ENCODE results near the gene TNFRSF19.

TNFRSF19 gene

GRCh38 chr13:23680845-23681669, 110.8 kb downstream of the TNFRSF19 start:
- no peak for TF ChIP-seq CTCF (IDR thresholded peaks at IDR 0.05; ENCODE audit: borderline replicate concordance, insufficient read depth, low read depth, low read length)
- no peak overlapping the region for H3K4me3 ChIP-seq (ENCODE audit: low read depth, low read length)

- TF ChIP-seq CTCF (IDR thresholded peaks at IDR 0.05; ENCODE audit: borderline replicate concordance, insufficient read depth, low read depth, low read length): no peak
- H3K4me3 ChIP-seq (ENCODE audit: low read depth, low read length): no peak overlapping the region
These were observed 112.9 kb downstream of the TNFRSF19 start for GRCh38 chr13:23683084-23683483.

GRCh38 chr13:23684647-23685046, 114.4 kb downstream of the TNFRSF19 start:
- no peak overlapping the region for H3K4me3 ChIP-seq (ENCODE audit: low read depth, low read length)
- no peak for TF ChIP-seq CTCF (IDR thresholded peaks at IDR 0.05; ENCODE audit: borderline replicate concordance, insufficient read depth, low read depth, low read length)

- H3K4me3 ChIP-seq (ENCODE audit: low read depth, low read length): no peak overlapping the region
- no peak for TF ChIP-seq CTCF (IDR thresholded peaks at IDR 0.05; ENCODE audit: borderline replicate concordance, insufficient read depth, low read depth, low read length)
These were observed 115.2 kb downstream of the TNFRSF19 start for GRCh38 chr13:23685416-23685815.

DNA sequence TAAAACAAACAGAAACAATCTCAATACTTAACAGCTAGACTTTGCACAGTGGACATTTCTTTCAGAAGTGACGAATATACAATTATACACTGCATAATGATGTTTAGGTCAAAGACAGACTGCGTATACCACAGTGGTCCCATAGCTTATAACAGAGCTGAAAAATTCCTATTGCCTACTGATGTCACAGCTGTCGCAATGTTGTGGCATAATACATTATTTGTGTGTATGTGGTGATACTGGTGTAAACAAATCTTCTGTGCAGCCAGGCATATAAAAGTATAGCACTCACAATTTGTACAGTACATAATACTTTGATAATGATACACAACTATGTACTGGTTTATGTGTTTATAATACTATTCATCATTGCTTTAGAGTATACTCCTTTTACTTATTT, 116.7 kb downstream of the TNFRSF19 start:
- TF ChIP-seq CTCF (IDR thresholded peaks at IDR 0.05; ENCODE audit: borderline replicate concordance, insufficient read depth, low read depth, low read length): no peak
- H3K4me3 ChIP-seq (ENCODE audit: low read depth, low read length): no peak overlapping the region

DNA sequence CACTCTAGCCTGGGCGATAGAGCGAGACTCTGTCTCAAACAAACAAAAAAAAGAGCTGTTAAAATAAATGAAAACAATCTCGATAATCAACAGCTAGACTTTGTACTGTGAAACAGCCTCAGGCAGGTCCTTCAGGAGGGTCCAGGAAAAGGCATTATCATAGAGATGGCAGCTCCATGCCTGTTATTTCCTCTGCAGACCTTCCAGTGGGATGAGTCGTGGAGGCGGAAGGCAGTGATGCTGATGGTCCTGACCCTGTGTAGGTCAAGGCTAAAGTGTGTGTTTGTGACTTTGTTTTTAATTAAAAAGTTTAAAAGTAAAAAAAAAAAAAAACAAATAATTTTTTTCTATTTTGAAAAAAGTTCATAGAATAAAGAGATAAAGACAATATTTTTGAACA, 117.4 kb downstream of the TNFRSF19 start:
- no peak overlapping the region for H3K4me3 ChIP-seq (ENCODE audit: low read depth, low read length)
- no peak for TF ChIP-seq CTCF (IDR thresholded peaks at IDR 0.05; ENCODE audit: borderline replicate concordance, insufficient read depth, low read depth, low read length)

GRCh38 chr13:23688336-23688735, 118.1 kb downstream of the TNFRSF19 start:
- no peak overlapping the region for H3K4me3 ChIP-seq (ENCODE audit: low read depth, low read length)
- TF ChIP-seq CTCF (IDR thresholded peaks at IDR 0.05; ENCODE audit: borderline replicate concordance, insufficient read depth, low read depth, low read length): no peak

Measured in GM12875 (cell line).